Fibroblast of skin of left quadriceps (primary cell): ENCODE measurements around the gene CDS2.

Source experiments
- DNase-seq, 2 experiments: peaks; one replicate each; pipeline ENCODE4 v3.0.0-alpha.2; 2013; ENCODE audit warnings: low read depth in 2 of 2

The CDS2 gene

DNA sequence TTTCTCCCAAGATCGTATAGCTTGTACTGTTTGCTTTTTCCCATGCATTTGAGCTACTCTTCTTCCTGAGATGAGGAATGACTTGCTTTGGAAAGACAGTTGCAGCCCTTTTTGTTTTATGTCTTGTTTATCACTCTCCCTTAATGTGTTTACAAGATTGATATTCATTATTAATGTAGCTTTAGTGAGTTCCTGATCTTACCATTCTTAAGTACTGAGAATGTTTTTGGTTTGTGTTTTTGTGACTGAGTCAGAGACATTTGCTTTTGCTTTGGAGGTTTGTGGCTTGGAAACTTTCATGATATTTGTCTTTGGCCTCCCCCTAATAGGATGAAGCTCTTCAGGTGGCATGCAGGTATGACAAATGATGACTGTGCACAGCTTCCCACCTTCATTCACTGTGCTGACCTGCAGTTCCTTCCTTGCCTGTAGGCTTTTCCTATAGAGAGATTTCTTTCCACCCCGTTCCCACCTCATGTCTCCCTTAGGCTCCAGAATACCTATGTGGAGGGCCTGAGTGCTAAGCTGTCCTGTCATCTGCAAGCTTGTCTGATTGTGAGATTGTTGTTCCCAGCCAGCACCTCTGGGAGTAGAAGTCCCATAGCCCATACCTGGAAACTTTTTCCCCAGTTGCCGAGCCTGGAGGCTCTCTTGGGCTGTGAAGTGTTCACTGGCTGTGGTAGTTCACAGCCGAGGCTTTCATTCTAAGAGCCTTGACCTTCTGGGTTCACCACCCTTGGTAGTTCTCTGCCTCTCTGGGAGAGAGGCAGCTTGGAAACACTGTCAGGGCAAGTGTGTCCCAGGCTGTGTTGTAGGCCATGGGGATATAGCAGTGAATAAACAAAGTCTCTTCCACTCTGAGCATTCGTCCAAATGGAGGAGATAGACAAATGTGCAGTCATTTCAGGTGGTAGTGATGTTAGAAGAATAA is 27.1 kb downstream of the CDS2 start:
- DNase-seq: no peak

DNA sequence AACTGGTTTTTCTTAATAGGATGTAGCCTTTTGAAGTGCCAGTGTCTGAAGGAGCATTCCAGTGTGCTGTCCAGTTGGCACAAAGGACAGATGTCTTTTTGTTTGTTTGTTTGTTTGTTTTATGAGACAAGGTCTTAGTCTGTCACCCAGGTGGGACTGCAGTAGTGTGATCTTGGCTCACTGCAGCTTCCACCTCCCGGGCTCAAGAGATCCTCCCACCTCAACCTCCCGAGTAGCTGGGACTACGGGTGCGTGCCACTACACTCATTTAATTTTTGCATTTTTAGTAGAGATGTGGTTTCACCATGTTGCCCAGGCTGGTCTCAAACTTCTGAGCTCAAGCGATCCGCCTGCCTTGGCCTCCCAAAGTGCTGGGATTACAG is 27.7 kb downstream of the CDS2 start:
- no peak for DNase-seq

GRCh38 chr20:5155404-5155803 is 28.6 kb downstream of the CDS2 start:
- DNase-seq: no peak

GRCh38 chr20:5156675-5157448 is 30.1 kb downstream of the CDS2 start:
- DNase-seq: no peak

DNA sequence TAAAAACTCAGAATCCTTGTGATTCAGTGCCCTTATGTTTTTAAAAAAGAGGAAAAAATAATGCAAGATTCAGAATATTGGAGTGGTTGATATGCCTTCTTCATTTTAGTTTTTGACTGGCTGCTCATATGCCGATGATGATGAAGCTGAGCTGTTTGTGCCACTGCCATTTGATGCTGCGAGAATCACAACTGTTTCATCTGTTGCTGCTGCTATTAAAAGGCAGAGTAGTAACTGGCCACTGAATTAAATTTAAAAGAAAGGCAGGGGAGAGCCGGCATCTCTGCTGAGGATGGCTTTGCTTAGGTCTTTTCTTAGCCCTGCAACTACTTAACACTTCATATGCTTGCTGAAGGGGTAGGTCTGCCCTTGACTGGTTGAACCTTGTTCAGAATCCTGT is 33.1 kb downstream of the CDS2 start:
- DNase-seq: no peak

DNA sequence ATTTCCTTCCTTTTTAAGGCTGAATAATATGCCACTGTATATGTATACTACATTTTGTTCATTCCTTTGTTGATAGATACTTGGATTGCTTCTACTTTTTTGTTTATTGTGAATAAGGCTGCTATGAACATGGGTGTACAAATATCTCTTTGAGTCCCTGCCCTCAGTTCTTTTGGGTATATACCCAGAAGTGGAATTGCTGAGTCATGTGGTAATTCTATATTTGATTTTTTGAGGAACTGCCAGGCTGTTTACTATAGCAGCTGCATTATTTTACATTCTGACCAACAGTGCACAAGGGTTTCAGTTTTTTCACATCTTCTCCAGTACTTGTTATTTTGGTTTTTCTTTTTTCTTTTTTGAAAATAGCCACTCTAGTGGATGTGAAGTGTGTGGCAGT is 34.1 kb downstream of the CDS2 start:
- no peak for DNase-seq

GRCh38 chr20:5161536-5162164 is 34.8 kb downstream of the CDS2 start:
- DNase-seq: no peak

GRCh38 chr20:5164645-5165625 is 38.1 kb downstream of the CDS2 start:
- no peak for DNase-seq

- peak; percentile 8 to 14 for DNase-seq
Measured at GRCh38 chr20:5168651-5169396, 42.0 kb downstream of the CDS2 start.

GRCh38 chr20:5170341-5170740 is 43.5 kb downstream of the CDS2 start:
- no peak for DNase-seq

DNA sequence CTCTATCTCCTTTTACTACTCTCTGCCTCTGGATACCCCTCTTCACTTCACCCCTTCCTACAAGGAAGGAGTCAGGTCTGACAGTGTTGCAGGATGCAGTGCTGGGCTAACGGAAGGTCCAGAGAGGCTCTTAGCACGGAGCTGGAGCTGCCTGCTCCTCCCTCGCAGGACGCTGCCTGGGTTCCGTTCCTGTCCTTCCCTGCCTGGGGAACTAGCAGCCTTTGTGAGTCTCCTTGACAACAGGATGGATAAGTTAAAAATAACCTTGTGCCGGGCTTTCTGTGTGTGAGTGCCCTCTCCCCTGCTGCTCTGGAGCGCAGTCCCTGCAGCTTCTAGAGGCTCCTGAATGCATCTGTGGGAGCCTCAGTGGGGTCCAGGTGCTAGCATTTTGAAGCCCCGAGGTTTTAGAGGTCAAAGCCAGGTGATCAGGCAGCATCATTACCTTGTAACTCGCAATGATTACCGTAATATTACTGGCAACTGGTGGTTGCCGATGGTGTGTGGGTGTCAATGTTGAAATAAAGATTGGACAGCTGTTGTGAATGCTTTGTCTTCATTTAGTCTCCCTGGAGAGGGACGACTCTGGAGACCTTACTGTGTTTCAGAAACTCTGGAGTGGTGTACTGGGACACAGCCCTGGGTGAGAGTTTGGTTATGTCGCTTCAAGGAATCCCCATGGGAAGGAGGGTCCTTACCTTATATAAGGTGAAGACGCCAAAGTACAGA is 44.4 kb downstream of the CDS2 start:
- no peak for DNase-seq

- DNase-seq: no peak
Measured at GRCh38 chr20:5171790-5172164, 45.0 kb downstream of the CDS2 start.

GRCh38 chr20:5172167-5172601 is 45.4 kb downstream of the CDS2 start:
- DNase-seq: no peak

GRCh38 chr20:5172903-5173463 is 46.2 kb downstream of the CDS2 start:
- DNase-seq: no peak

DNA sequence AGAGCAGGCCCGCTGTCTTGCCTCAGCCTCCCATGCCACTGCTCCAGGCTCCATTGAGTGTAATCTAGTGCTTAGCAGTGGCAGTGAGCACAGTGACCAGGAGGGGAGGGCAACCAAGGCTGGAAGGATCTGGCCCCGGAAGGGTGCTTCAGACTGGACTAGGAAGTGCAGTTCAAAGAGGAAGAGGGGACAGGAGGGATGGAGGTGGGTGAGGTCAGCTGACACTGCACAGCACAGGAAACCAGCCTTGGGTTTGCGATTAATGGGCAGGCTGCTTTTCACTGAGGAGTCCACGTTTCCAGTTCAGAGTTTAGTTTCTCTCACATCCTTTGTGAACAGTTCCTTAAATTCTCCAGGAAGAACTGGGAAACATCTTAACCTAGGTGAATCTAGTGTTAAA is 46.9 kb downstream of the CDS2 start:
- DNase-seq: no peak

GRCh38 chr20:5177071-5177470 is 50.3 kb downstream of the CDS2 start:
- no peak for DNase-seq

- DNase-seq: no peak
Measured at GRCh38 chr20:5178046-5178445, 51.2 kb downstream of the CDS2 start.

DNA sequence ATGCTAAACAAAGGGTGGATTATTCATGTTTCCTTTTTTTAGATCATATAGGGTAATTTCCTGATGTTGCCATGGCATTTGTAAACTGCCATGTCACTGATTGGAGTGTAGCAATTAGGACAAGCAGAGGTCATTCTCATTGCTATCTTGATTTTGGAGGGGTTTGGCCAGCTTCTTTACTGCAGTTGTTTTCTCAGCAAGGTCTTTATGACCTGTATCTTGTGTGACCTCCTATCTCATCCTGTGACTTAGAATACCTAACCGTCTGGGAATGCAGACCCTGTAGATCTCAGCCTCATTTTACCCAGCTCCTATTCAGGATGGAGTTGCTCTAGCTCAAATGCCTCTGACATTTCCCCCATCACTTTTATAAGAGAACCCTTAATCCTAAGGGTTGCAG is 53.6 kb downstream of the CDS2 start:
- no peak for DNase-seq

DNA sequence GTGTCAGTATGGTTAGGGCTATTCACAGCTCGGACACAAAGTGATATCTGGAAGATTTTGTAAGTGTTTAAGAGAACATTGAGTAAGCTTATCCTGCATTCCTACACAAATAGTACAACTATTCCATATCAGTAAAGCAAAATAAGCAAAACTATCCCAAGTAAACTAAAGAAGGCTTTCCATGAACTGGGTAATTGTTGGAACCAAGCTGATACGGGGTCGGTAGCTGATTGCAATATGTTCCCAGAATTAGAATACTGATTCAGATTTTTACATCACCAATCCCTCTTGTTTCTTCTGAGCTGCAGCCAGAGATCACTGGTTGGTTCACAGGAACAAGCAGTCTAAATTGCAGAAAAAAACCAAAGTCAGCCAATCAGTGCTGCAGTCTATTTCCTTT is 54.1 kb downstream of the CDS2 start:
- DNase-seq: no peak

DNA sequence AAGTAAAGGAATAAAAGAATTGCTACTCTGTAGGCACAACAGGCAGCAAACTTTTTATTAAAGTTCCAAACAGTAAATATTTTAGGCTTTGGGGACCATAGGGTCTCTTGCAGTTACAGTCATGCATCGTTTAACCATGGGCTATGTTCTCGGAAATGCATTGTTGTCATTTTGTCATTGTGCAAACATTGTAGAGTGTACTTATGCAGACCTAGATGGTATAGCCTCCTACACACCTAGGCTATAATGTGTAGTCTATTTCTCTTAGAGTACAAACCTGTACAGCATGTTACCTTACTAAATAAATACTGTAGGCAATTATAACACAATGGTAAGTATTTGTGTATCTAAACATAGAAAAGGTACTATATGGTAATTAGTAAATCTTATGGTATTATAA is 54.7 kb downstream of the CDS2 start:
- no peak for DNase-seq
